Activated gamma-delta T cell treated with anti-CD3 and anti-CD28 coated beads, Interleukin-2, amount 50 U/mL, for 16 hours (primary cell): ENCODE measurements around the gene CD160.
A peak's percentile ranks its signal among the peaks of the same experiment; 100 is the strongest.
"Not testable (repeated sequence)": the region's sequence is repeated elsewhere in the genome, so short reads cannot be mapped to it uniquely, and the experiment has no call there.

Experiments used
- DNase-seq: peaks from one replicate; pipeline ENCODE4 v3.0.0-alpha.2; 2020; ENCODE audit warnings: low read depth

CD160 gene

DNA sequence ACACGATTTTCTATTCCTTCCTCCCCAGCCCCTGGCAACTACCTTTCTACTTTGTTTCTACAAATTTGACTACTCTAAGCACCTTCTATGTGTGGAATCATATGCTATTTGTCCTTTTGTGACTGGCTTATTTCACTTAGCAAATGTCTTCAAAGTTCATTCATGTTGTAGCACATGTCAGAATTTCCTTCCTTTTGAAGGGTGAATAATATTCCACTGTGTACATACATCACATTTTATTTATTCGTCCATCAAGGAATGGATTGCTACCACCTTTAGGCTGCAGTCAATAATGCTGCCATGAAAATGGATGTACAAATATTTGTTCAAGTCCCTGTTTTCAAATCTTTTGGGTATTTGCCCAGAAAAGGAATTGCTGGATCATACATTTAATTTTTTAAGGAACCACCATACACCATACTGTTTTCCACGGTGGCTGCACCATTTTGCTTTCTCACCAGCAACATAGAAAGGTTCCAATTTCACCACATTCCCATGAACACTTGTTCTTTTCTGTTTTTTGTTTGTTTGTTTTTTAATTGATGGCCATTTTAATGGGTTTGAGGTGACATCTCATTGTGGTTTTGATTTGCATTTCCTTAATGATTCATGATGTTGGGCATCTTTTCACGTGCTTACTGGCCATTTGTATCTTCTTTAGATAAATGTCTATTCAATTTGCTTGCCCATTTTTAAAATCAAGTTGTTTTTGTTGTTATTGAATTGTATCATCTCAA, 8.8 kb upstream of the CD160 start:
- no peak for DNase-seq

DNA sequence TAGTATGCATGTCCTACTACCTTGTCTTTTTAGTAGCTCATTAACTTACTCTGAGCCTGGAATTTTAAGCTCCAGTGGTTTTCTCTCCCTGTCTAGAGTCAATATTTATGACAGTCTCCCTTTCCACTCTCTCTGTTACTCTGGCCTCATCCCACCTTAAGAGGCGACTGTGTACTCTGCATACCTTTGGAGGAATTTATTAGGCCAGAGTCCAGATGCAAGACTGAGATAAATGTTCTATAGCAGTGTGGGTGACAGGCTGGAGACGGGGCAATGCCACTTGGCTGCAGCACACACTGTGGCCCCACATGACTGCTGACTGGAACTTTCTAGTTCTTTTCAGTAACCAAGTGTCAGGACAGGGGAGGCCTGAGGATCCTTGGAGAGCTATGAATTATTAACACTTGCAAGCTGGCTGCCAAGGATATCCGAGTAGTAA, 8.1 kb upstream of the CD160 start:
- DNase-seq, result no peak

DNA sequence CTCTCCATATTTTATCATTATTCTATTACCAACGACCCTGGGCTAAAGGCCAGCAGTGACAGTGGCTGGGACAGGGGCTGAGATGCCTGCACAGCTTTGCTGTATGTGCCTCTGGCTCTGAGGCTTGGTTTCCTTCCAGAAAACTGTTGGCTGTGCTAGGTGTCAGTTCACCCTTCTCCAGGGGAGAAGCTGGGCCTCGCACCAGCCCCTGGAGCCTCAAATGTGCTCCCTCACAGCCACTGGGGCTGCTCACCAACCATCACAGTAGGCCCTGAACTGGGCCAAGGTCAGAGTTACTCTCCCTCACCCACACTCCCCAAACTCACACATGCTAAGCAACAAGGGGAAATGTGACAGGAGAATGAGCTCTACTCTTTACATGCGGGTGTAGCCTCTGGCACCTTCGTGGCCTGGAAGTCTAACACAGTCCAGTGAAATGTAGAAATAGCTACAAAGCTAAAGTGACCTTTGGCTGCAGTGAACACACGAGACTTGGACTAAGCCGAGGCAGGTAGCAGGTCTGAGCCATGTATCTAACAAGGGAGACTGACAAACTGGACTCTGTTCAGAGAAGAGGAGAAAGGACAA, 4.7 kb upstream of the CD160 start:
- DNase-seq, result no peak

DNA sequence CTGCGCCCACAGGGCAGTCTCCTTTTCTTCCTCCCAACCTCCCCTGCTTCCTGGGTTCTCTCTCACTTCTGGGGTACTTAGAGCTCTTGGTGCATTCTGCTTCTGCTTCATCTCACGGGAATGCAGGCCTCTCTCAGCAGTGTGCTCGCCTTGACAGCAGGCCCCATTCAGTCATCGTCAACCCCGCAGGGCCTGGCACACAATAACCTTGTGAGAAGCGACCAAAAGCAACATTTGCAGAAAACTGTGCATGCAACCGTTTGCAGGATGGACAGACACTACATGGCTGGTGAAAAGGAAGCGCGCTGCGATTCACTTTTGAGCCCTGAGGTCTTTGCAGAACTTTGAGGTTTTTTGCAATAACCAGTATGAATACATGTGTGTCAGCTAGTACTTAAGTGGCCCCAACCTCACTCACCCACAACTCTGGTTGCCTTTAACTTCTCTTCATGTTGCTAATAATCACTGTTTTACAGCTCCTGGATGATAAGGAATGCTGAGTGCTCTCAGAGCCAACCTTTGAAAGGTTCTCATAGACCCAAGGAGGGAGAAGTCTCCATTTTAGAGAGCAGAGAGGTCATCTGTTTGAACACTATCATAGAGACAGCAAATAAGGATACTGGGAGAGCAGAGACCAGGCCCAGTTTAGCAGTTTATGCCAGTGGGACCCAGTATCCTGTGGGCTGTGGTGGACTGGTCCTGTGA, 2.5 kb upstream of the CD160 start:
- DNase-seq, result no peak

DNA sequence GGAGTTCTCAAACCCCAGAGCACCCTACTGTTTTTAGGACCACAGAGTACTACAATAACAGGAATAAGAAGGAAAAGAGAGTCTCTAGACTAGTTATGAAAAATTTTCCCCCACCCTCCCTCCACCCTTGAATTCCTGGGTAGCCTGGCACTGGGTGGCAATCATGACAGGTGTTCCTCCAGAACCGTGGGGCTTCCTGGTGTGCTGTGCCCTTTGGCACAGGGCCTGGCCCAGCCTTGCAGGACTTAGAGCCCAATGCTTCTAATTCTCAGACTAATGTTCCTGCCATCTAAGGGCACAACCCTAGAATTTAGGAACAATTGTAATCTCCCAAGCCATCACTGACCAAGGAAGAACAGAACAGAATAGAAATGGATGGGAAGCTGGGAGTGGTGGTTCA, 1.5 kb upstream of the CD160 start:
- no peak for DNase-seq

DNA sequence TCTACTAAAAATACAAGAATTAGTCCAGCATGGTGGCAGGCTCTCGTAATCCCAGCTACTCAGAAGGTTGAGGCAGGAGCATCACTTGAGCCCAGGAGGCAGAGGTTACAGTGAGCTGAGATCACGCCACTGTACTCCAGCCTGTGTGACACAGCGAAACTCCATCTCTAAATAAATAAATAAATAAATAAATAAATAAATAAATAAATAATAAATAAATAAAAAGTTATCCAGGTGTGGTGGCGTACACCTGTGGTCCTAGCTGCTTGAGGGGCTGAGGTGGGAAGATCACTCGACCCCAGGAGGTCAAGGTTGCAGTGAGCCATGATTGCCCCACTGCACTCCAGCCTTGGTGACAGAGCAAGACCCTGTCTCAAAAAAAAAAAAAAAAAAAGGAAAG, 834 bp upstream of the CD160 start:
- not testable (repeated sequence) for DNase-seq

DNA sequence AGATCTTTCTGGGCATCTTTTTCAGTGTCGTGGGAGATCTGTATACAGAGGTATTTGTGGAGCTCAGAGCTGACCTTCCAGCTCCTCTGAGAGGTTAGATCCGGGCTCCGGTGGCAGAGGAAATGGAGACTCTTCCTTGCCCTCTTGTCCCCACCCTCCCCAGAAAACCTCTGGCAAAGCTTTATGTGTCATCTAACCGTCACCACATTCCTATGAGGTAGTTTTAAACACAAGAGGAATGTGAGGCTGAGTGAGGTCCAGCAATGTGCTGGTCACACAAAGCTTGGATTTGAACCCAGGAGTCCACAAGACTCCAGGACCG, 1.2 kb downstream of the CD160 start:
- no peak for DNase-seq

DNA sequence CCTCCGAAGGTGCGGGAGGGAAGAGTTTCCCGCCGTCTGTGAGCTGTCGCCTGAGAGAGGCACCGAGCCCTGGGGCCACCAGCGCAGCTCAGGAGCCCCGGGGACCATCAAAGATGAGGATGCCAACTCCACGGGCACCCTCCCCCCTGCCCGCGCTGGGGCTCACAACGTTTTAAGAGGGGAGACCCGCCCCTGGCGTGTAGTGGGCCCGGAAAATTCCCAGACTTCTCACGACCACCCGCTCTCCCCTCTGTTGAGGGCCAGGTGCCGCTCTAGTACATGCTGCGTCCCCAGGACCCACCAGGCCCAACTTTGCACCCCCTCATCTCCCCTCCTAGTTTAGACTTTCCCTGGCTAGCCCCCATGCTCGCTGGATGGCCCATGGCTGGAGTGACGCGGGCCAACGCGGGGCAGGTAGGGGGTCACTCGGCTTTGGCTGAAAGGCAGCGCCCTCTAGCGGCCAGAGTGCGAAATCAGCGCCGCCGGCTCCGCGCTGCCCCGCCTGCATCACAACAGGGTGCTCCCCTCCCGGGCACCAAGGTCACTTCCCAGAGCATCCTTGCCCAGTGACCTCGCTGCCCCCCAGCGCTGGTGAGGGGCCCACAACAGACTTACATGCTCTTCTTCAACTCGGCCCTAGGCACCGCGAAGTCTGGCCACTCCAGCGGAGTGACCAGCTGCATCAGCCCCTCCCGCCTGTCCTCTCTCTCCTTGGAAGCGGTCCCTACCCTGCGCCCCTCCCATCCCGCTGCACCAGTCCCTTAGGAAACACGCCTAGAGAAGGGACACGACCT, 1.8 kb downstream of the CD160 start:
- DNase-seq, result peak; percentile 65

DNA sequence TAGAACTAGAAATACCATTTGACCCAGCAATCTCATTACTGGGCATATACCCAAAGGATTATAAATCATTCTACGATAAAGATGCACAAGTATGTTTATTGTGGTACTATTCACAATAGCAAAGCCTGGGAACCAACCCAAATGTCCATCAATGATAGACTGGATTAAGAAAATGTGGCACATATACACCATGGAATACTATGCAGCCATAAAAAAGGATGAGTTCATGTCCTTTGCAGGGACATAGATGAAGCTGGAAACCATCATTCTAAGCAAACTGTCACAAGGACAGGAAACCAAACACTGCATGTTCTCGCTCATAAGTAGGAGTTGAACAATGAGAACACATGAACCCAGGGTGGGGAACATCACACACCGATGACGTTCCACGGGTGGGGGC, 6.9 kb downstream of the CD160 start:
- DNase-seq, result not testable (repeated sequence)

DNA sequence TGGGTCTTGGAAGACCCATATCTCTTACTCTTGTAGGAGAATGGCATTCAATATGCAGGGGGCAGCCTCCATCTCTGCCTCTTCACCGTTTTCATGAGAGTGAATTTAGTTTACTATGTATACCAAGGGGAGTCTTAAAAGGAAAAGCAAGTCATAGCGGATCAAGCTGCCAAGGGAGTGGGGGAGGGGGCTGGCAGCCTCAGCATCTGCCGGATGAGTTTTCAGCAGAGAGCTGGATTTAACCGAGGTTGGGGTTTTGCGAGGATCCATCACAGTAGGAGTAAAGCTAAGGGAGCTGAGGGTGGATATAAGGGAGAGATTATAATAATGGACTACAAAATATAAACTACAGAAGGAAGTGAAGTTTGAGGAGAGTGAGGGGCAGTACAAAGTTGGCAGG, 9.9 kb downstream of the CD160 start:
- no peak for DNase-seq

DNA sequence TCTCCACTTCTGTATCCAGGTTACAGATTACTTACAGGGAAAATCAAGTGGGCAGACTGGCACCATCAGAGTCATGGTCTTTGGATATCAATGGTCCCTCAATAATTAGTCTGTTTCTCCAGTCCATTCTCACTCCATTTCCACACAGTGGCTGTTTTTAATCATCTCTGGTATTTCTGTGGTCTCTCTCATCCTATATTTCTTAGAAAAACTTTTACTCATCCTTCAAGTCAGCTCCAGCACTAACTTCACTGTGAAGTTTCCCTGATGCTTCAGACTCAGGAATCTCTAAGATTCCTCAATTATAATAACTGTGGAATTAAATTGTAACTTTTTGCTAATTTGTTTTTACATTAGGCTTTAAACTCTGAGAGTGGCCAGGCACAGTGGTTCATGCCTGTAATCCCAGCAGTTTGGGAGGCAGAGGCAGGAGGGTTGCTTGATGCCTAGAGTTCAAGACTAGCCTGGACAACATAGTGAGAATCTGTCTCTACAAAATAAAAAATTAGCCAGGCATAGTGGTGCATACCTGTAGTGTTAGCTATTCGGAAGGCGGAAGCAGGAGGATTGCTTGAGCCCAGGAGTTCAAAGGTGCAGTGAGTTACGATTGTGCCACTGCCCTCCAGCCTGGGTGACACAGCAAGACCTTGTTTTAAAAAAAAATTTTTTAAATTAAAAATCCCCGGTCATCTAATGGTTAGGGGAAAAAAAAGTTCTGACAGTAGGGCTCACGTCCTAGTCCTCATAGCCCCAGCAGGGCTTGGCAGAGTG, 10.6 kb downstream of the CD160 start:
- DNase-seq, result no peak

DNA sequence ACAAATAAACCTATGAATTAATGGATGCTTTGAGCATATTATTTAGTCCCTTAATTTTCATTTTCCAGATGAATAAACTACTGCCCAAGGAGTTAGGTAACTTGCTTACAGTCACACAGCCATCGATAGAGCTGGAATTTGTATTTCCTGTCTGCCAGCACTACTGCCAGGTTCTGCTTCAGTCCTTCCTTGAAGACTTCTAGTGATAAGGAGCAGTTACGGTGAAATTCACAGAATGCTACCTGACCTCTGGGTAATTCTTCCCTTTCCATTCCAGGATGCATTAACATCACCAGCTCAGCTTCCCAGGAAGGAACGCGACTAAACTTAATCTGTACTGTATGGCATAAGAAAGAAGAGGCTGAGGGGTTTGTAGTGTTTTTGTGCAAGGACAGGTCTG, 11.2 kb downstream of the CD160 start:
- DNase-seq, result no peak

DNA sequence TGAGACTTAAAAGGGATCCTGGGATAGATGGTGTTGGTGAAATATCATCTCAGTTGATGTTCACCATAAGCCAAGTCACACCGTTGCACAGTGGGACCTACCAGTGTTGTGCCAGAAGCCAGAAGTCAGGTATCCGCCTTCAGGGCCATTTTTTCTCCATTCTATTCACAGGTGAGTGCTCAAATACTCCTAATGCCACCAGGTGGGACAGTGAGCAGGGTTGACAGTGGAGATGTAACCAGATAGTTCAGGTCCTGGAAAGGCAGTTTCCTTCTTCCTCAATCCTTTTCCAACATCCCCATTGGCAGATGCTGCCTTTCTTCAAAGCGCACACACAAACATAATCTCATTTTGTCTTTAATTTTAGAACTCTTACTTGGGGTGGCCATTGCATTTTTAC, 11.6 kb downstream of the CD160 start:
- no peak for DNase-seq

DNA sequence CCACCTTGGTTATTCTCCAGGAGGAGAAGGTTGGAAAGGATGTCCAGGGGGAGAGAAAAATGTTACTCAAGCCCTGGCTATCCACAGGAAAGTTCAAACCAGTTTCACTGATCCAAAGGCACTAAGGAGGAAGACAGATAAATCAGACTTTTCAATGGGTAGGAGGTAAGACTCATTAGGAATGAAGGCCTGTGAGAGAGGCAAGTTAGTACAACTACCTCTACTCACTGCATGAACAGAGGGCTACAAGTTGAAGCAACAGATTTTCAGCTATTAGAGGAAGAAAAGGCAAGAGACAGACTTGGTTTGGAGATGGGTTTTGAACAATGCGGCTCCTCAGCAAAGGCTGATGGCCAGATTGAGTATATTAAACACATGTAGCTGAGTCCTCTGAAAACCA, 16.9 kb downstream of the CD160 start:
- DNase-seq, result no peak

DNA sequence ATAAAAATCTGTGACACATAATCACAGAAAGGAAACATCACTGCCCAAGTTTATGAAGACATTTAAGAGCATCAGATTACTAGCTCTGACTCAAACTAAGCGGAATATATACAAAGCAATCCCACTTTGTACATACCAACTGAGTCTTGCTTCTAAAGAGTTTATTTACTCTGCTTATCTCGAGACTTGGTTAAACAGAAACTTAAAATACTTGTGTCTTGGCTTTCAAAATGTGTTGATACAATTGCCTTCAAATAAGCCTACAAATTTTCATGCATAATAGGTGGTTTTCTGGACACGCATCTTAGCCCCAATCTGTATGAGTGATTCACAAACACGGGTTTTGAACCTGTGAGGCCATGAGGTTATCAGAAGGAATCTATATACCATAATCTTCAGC, 21.0 kb downstream of the CD160 start:
- no peak for DNase-seq

DNA sequence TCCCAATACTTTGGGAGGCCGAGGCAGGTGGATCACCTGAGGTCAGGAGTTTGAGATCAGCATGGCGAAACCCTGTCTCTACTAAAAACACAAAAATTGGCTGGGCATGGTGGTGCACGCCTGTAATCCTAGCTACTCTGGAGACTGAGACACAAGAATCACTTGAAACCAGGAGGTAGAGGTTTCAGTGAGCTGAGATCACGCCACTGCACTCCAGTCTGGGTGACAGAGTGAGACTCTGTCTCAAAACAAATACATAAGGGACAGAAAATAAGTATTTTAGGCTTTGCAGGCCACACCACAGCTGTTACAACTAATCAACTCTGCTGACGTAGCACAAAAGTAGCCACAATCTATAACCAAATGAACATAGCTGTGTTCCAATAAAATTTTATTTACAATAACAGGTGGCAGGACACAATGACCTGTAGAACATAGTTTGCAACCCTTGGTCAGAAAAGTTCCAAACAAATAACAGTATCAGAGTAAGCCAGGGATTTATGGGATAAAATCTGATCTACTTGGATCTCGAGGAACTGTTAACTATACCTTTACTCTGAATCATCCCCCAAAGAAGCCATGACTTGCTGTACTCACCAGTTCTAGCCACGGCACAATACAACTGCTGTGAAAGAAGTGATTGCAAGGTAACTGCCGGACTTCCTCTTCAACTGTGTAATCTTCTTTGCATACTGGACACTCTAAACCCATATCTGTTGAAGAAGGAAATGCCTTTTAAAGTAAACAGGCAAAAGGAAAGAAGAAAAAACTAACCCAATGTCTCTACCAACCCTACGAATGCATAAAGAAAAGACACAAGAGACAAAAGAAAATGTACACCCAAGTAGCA, 28.3 kb downstream of the CD160 start:
- no peak for DNase-seq

DNA sequence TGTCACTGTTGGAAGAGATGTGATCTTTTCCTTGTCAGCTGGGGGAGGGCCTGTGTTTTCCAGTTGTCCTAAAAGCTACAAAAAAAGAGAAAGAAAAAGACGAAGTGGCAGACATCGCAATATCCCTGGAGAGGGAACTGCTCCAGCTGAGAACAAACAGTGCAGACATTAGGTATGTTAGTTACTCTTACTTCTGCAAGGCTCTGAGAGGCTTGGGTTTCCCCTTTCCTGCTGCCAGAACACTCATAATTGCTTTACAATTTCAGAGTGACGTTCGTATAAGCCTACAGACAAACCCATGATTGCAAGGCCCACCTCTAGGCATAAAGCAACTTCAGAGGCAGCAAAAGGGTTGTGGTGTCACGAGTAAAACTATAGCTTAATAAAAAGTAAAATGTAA, 31.1 kb downstream of the CD160 start:
- no peak for DNase-seq

DNA sequence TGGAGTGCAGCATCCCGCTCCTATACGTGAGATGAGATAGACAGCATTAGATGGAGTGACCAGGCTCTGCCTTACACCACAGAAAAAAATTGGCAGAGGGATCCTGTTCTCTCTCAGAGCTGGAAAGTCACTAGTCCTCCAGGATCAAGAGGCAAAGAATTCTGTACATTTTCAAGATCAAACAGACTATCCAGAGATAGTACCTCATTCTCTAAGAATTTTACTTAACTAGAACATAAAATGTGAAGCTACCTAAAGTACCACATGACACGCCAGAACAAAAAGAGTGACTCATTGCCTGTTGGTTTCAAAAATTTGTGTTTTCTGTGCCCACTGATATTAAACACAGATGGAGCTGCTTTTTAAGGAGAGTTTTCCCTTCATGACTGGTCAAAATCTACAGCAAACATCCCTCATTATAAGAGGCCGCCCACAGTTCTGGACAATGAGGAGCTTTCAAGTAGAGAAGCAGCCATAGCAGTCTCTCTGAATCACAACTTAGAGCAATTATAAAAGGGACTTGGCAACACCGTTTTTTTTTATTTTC, 32.3 kb downstream of the CD160 start:
- no peak for DNase-seq

DNA sequence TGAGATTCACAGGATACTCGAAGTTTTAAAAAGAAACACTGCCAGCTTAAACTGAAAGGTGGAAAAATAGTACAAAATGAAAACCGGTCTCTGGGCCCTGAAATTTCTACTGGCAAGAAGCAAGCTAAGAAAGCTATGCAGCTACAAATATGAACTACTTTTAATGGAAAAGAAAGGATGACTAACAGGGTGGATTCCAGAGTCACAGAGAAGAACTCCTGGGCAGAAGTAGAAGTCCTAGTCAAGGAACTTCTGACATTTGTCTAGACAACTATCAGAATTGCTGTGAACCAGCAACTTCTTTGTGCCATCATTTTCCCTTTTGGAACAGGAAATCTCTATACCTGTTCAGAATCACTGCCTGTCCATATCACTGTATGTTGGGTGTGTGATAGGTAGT, 38.1 kb downstream of the CD160 start:
- no peak for DNase-seq

DNA sequence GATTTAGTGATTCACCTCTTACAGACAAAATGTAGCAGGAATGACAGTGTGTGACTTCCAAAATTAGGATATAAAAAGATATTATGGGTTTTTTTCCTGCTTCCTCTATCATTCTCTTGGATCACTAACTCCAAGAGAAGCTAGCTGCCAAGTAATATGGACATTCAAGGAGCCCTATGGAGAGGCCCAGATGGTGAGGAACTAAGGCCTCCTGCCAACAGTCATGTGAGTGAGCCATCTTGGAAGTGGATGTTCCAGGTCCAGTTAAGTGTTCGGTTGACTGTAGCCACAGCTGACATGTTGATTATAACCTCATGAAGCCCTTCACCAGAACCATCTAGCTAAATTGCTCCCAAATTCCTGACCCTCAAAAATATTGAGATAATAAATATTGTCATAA, 38.8 kb downstream of the CD160 start:
- no peak for DNase-seq

DNA sequence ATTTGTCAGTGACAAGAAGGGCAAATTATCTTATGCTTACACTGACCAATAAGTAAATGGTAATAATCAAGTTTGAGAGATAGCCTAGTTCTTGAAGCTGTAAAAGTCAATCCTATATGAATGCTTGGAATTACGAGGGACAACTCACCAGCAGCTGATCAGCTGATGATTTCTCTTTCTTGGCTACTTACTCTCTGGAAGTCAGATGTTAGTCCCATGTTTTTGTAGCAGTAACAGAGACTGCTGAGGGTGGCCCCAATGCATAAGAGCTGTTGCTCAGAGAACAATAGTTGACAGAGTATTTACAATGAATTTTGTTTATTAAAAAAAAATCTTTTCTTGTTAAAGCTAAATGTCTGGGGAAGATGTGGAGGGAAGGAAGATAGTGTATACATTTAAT, 39.3 kb downstream of the CD160 start:
- DNase-seq, result no peak
